ENCODE measurements around the gene BTG2. TPM values are rescaled to one million over a fixed set of nuclear protein-coding genes. Genes with fewer than 3 reads are reported as not detected.

Gene BTG2
- total RNA-seq, 1 experiment from 2014 or later: 2.9 TPM

GRCh38 chr1:203351037-203351625 is 45.8 kb downstream of the BTG2 start, which contains the start of gene FMOD:
Gene FMOD, minus strand, starts transcription at chr1:203351122. Its CDS starts 2,852 bp downstream, at chr1:203348270.
- Histone ChIP-seq H3T11ph (ENCODE audit: low read length) (no peak within 1 kb of the TSS), H2BK15ac (ENCODE audit: low read depth, low read length) (no peak within 1 kb of the TSS), H3K79me1 (ENCODE audit: insufficient read depth, low read depth, low read length, poor library complexity, severe bottlenecking) (no peaks in the 10 kb centered on the region), H2BK20ac (ENCODE audit: low read depth, low read length, poor library complexity, severe bottlenecking) (no peak within 1 kb of the TSS), H3K4me2 (ENCODE audit: insufficient read depth, insufficient read length, low read length) (no peak within 1 kb of the TSS), H3K27me3 (ENCODE audit: insufficient read depth, low read length) (no peaks in the 10 kb centered on the region), H4K20me1 (ENCODE audit: control insufficient read depth, insufficient read depth, insufficient read length) (no peaks in the 10 kb centered on the region), H4K5ac (ENCODE audit: insufficient read length, low read depth, low read length) (no peak within 1 kb of the TSS), H3K4ac (ENCODE audit: low read depth, low read length) (no peak within 1 kb of the TSS), H3K18ac (ENCODE audit: insufficient read length, low read depth, low read length) (no peak within 1 kb of the TSS), H3K27ac (ENCODE audit: insufficient read length, low read depth, low read length) (no peak within 1 kb of the TSS), H4K8ac (replicated peaks; ENCODE audit: insufficient read length, low read depth, low read length) (no peak within 1 kb of the TSS), H3K23me2 (ENCODE audit: insufficient read length, low read depth, low read length, poor library complexity, severe bottlenecking) (no peaks in the 10 kb centered on the region), H4K91ac (ENCODE audit: insufficient read length, low read depth, low read length) (no peak within 1 kb of the TSS), H3K9ac (ENCODE audit: extremely low read depth, insufficient read length, low read length) (no peak within 1 kb of the TSS), H3K4me1 (ENCODE audit: insufficient read depth, low read length) (no peaks in the 10 kb centered on the region; the same call in 1 of the 2 replicates), H2BK120ac (ENCODE audit: low read depth, low read length, poor library complexity, severe bottlenecking) (no peak within 1 kb of the TSS), H3K14ac (ENCODE audit: insufficient read depth, low read length) (no peak within 1 kb of the TSS), H2BK5ac (ENCODE audit: insufficient read length, low read length) (no peak within 1 kb of the TSS), H3K79me2 (ENCODE audit: insufficient read depth, low read length) (no peaks in the 10 kb centered on the region), H3K56ac (ENCODE audit: insufficient read length, low read depth, low read length) (no peak within 1 kb of the TSS), H3K23ac (ENCODE audit: insufficient read length, low read depth, low read length) (no peak within 1 kb of the TSS), H2AFZ (ENCODE audit: low read length) (peak within 1 kb of the TSS; percentile 67), H2BK12ac (ENCODE audit: insufficient read length, low read depth, low read length) (no peak within 1 kb of the TSS), H2AK5ac (ENCODE audit: insufficient read length, low read length) (no peak within 1 kb of the TSS), H3K9me3 (ENCODE audit: control insufficient read depth, low read depth, low read length) (no peaks in the 10 kb centered on the region)
- Mint-ChIP-seq H3K27me3 (ENCODE audit: low read depth) (peaks cover 55% of the 10 kb centered on the region), H3K36me3 (ENCODE audit: insufficient read depth in 1 of 3, low read depth in 3 of 3) (no peaks in the 10 kb centered on the region; a peak in 1 of 7 replicates), H3K4me1 (peaks cover 2 to 10% of the 10 kb centered on the region in 2 experiments; a peak in 3 of 4 replicates), H3K4me3 (no peak within 1 kb of the TSS; a peak in 1 of 5 replicates), H3K9me3 (no peaks in the 10 kb centered on the region), H3K27ac (no peak within 1 kb of the TSS)
- TF ChIP-seq, protein P1, sequence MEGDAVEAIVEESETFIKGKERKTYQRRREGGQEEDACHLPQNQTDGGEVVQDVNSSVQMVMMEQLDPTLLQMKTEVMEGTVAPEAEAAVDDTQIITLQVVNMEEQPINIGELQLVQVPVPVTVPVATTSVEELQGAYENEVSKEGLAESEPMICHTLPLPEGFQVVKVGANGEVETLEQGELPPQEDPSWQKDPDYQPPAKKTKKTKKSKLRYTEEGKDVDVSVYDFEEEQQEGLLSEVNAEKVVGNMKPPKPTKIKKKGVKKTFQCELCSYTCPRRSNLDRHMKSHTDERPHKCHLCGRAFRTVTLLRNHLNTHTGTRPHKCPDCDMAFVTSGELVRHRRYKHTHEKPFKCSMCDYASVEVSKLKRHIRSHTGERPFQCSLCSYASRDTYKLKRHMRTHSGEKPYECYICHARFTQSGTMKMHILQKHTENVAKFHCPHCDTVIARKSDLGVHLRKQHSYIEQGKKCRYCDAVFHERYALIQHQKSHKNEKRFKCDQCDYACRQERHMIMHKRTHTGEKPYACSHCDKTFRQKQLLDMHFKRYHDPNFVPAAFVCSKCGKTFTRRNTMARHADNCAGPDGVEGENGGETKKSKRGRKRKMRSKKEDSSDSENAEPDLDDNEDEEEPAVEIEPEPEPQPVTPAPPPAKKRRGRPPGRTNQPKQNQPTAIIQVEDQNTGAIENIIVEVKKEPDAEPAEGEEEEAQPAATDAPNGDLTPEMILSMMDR (conservative IDR thresholded peaks at IDR 0.05): peak; percentile 49
- WGBS (ENCODE audit: extremely low coverage, insufficient read length, low lambda C conversion rate): no CpG with 5 or more reads among the region's 17 CpGs
- DNase-seq: peak; percentile 62
